Measurements from ENCODE around the gene ATP6V1C2. TPM values are rescaled to one million over a fixed set of nuclear protein-coding genes. Genes with fewer than 3 reads are reported as not detected.
"Not testable (repeated sequence)": the region's sequence is repeated elsewhere in the genome, so short reads cannot be mapped to it uniquely, and the experiment has no call there.

Gene ATP6V1C2
- total and polyA plus RNA-seq, 2 donors (not counting 3 experiments of a cell fraction or from before 2014, with no cell fraction given) = 0.03 to 0.13 TPM

DNA sequence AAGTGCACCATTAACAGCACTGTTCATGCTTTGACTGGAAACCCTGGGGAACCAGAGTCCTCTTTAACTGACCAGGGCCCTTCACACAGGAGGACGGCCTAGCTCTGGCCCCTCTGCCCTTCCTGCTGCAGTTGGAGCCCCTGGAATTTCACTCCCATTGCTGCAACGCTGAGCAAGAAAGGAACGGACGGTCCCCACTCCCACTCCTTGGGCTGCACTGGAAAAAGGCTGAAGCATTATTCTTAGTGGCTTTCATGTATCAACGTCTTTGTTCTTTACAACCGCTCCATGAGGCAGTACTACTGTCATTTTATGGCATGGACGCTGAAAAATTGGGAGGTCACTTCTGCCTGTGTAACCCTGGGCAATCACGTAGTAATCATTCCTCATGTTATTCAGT, 81.2 kb downstream of the ATP6V1C2 start:
- POLR2A ChIA-PET = no interaction called here
- H3K9me3 ChIP-seq (replicated peaks; ENCODE audit: control insufficient read depth, insufficient read depth, low read length) = no peaks in the 10 kb centered on the region
- peaks cover 81% of the 10 kb centered on the region for H3K79me2 ChIP-seq (ENCODE audit: control insufficient read depth, insufficient read depth, low read length)
- no peak overlapping the region for H2AFZ ChIP-seq (ENCODE audit: low read depth, low read length)
- dilution Hi-C loops (cut with MboI; ENCODE audit: extremely low pct_ligation_motif_present, low sequenced_read_pairs) (no loop called here), intact Hi-C loops (cut with micrococcal nuclease) (no loop called here)
- CTCF ChIA-PET = no interaction called here
- BruUV-seq (replicated peaks) = no TSS peak
- H4K20me1 ChIP-seq (replicated peaks; ENCODE audit: control insufficient read depth, extremely low read depth, insufficient read depth, low read length) = peaks cover 7% of the 10 kb centered on the region
- no peak overlapping the region for H3K27ac ChIP-seq (ENCODE audit: insufficient read depth, low read depth, low read length)
- no peaks in the 10 kb centered on the region for H3K4me1 ChIP-seq (ENCODE audit: control insufficient read depth, extremely low read depth, insufficient read depth, low read length)
- H3K36me3 ChIP-seq (ENCODE audit: control insufficient read depth in 2 of 2, extremely low read depth in 1 of 2, insufficient read depth in 2 of 2, low read length in 2 of 2) = peaks cover 10 to 13% of the 10 kb centered on the region in 2 experiments
- H3K9ac ChIP-seq (replicated peaks; ENCODE audit: extremely low read depth, insufficient read depth, low read length) = no peak overlapping the region
- no peaks in the 10 kb centered on the region for H3K9me1 ChIP-seq (replicated peaks; ENCODE audit: control insufficient read depth, extremely low read depth, insufficient read depth, low read length)
- FAIRE-seq (no peak), DNase-seq (ENCODE audit: low read depth, low spot score) (no peak)
- H3K27me3 ChIP-seq (ENCODE audit: control insufficient read depth in 2 of 2, insufficient read depth in 2 of 2, low read length in 2 of 2) = no peaks in the 10 kb centered on the region
- TF ChIP-seq EZH2 (IDR thresholded peaks at IDR 0.05; ENCODE audit: borderline replicate concordance, low read depth, low read length, severe bottlenecking) (no peak), POLR2A (IDR thresholded peaks at IDR 0.05; ENCODE audit: low read depth, low read length) (no peak), POLR2AphosphoS5 (IDR thresholded peaks at IDR 0.05; ENCODE audit: insufficient read depth, low read depth, low read length) (no peak), FOS (IDR thresholded peaks at IDR 0.05; ENCODE audit: borderline replicate concordance, insufficient read depth, low read length) (no peak), MYC (IDR thresholded peaks at IDR 0.05; ENCODE audit: low read depth, low read length) (no peak), GATA2 (IDR thresholded peaks at IDR 0.05; ENCODE audit: insufficient read depth, insufficient read length, low read depth, low read length) (no peak), MAX (IDR thresholded peaks at IDR 0.05; ENCODE audit: insufficient read depth, insufficient read length) (no peak), JUN (IDR thresholded peaks at IDR 0.05; ENCODE audit: borderline replicate concordance, insufficient read depth, insufficient read length, low read depth) (no peak)
- TF ChIP-seq, protein P1, sequence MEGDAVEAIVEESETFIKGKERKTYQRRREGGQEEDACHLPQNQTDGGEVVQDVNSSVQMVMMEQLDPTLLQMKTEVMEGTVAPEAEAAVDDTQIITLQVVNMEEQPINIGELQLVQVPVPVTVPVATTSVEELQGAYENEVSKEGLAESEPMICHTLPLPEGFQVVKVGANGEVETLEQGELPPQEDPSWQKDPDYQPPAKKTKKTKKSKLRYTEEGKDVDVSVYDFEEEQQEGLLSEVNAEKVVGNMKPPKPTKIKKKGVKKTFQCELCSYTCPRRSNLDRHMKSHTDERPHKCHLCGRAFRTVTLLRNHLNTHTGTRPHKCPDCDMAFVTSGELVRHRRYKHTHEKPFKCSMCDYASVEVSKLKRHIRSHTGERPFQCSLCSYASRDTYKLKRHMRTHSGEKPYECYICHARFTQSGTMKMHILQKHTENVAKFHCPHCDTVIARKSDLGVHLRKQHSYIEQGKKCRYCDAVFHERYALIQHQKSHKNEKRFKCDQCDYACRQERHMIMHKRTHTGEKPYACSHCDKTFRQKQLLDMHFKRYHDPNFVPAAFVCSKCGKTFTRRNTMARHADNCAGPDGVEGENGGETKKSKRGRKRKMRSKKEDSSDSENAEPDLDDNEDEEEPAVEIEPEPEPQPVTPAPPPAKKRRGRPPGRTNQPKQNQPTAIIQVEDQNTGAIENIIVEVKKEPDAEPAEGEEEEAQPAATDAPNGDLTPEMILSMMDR (IDR thresholded peaks at IDR 0.05; ENCODE audit: extremely low read depth in 1 of 2, insufficient read depth in 1 of 2, low read depth in 1 of 2, low read length in 2 of 2) = no peak
- no peak overlapping the region for H3K4me2 ChIP-seq (ENCODE audit: insufficient read depth, low read length)
- no peak overlapping the region for H3K4me3 ChIP-seq (replicated peaks in 1 of 3; ENCODE audit: insufficient read depth in 1 of 3, low read depth in 1 of 3, low read length in 3 of 3)

DNA sequence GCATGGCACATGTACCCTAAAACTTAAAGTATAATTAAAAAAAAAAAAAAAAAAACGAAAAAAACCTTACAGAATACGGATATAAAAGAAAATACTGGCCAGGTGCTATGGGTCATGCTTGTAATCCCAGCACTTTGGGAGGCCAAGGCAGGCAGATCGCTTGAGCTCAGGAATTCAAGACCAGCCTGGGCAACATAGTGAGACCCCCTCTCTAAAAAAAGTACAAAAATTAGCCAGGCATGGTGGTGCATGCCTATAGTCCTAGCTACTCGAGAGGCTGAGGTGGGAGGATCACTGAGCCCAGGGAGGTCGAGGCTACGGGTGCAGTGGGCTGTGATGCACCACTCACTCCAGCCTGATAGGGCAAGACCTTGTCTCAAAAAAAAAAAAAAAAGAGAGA, 84.6 kb downstream of the ATP6V1C2 start:
- FAIRE-seq; H3K4me3 ChIP-seq (replicated peaks in 1 of 3; ENCODE audit: insufficient read depth in 1 of 3, low read depth in 1 of 3, low read length in 3 of 3); H2AFZ ChIP-seq (ENCODE audit: low read depth, low read length); H3K27ac ChIP-seq (ENCODE audit: insufficient read depth, low read depth, low read length); H3K4me2 ChIP-seq (ENCODE audit: insufficient read depth, low read length); CTCF ChIA-PET; BruUV-seq (replicated peaks); H3K27me3 ChIP-seq (ENCODE audit: control insufficient read depth in 2 of 2, insufficient read depth in 2 of 2, low read length in 2 of 2); intact Hi-C loops (cut with micrococcal nuclease); H4K20me1 ChIP-seq (replicated peaks; ENCODE audit: control insufficient read depth, extremely low read depth, insufficient read depth, low read length); H3K9ac ChIP-seq (replicated peaks; ENCODE audit: extremely low read depth, insufficient read depth, low read length); DNase-seq (ENCODE audit: low read depth, low spot score); H3K36me3 ChIP-seq (ENCODE audit: control insufficient read depth in 2 of 2, extremely low read depth in 1 of 2, insufficient read depth in 2 of 2, low read length in 2 of 2); H3K9me3 ChIP-seq (replicated peaks; ENCODE audit: control insufficient read depth, insufficient read depth, low read length); dilution Hi-C loops (cut with MboI; ENCODE audit: extremely low pct_ligation_motif_present, low sequenced_read_pairs); H3K9me1 ChIP-seq (replicated peaks; ENCODE audit: control insufficient read depth, extremely low read depth, insufficient read depth, low read length): not testable (repeated sequence)
- Histone ChIP-seq H3K4me1 (ENCODE audit: control insufficient read depth, extremely low read depth, insufficient read depth, low read length) (peaks cover 10% of the 10 kb centered on the region), H3K79me2 (ENCODE audit: control insufficient read depth, insufficient read depth, low read length) (peaks cover 82% of the 10 kb centered on the region)
- POLR2A ChIA-PET = interaction anchor here (0.7 kb wide), 1 partner anchor 429 kb away, joined by 4 read pairs; no protein-coding TSS in a partner anchor

Measured in endothelial cell of umbilical vein (primary cell).